Tibial nerve (tissue), 4 donors: ENCODE measurements around the gene CPNE4. TPM values are rescaled to one million over a fixed set of nuclear protein-coding genes. Genes with fewer than 3 reads are reported as not detected.

ENCODE experiments used
- DNase-seq, 2 donors: peaks; one replicate each; pipeline ENCODE4 v3.0.0-alpha.2; 2019; ENCODE audit warnings: low spot score in 2 of 2
- H3K27ac ChIP-seq, 4 donors: fragments of 200-600 bp; sonication (generic) in 3 of 4; one replicate each; pipeline ENCODE4 v1.5.1; 2017 to 2019; ENCODE audit warnings: mild to moderate bottlenecking in 1 of 4
- H3K27me3 ChIP-seq, 2 donors: fragments of 200-600 bp; sonication (generic) in 1 of 2; one replicate each; pipeline versions ENCODE4 v1.5.1 to v1.6.0; 2017 to 2019
- H3K36me3 ChIP-seq, 3 donors: fragments of 200-600 bp; sonication (generic); one replicate each; pipeline ENCODE4 v1.5.1; 2018 to 2019
- H3K4me1 ChIP-seq, 4 donors: fragments of 200-600 bp; sonication (generic) in 3 of 4; one replicate each; pipeline ENCODE4 v1.5.1; 2017 to 2019
- H3K4me3 ChIP-seq, 4 donors: fragments of 200-600 bp; sonication (generic) in 3 of 4; one replicate each; pipeline ENCODE4 v1.5.1; 2017 to 2019; ENCODE audit warnings: mild to moderate bottlenecking in 1 of 4, moderate library complexity in 1 of 4
- H3K9me3 ChIP-seq, 4 donors: fragments of 200-600 bp; sonication (generic) in 3 of 4; one replicate each; pipeline ENCODE4 v1.5.1; 2017 to 2019
- EP300 ChIP-seq, 2 donors: sonication (generic); formaldehyde crosslinking; IDR thresholded peaks; one replicate each; pipeline ENCODE4 v1.6.1; 2017; ENCODE audit warnings: antibody characterized with exemption in 2 of 2, mild to moderate bottlenecking in 1 of 2
- POLR2A ChIP-seq, 2 donors: fragments of 450-650 bp; IDR thresholded peaks; one replicate each; pipeline ENCODE4 v1.6.1; 2017; ENCODE audit warnings: antibody characterized with exemption in 2 of 2, mild to moderate bottlenecking in 2 of 2, moderate library complexity in 2 of 2
- WGBS, 2 donors: methylation state at CpG; one replicate each; pipeline ENCODE4 v1.1.5; 2018; 5-methylcytosine and 5-hydroxymethylcytosine counted together
- total RNA-seq, 4 donors: library from RNA; depleted of rRNA; stranded (reverse); fragments of >200 nt; gene quantifications; one replicate each; pipeline ENCODE4 v1.1.0, GENCODE V29; 2016
- TF ChIP-seq, protein P1 (sequence below), 5 experiments: fragments of 200-600 bp in 3 of 5; fragments of 450-650 bp in 2 of 5; sonication (generic) in 3 of 5; IDR thresholded peaks; one replicate each; pipeline ENCODE4 v1.5.1; 2016 to 2019; ENCODE audit warnings: antibody characterized with exemption in 5 of 5, mild to moderate bottlenecking in 3 of 5, moderate library complexity in 2 of 5

Gene CPNE4
- total RNA-seq, 4 donors from 2014 or later, result 0.20 TPM; not detected in 3

DNA sequence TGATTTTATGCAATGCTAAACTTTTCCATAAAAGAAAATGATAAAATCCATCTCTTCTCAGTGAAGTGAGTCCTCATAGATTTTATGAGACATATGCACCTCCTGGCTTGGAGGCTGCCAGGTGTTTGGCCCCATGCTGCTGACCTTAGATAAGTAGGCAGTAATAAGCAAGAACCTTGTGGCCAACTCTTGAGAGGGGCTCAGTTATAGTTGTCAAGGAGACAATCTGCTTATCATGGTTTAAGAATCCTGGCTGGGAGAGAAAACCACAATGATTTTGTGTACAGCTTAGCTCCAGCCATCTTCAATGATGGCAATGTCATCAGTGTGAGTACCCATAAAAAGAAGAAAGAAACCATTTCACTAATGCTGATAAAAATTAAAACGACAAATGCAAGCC is 252.1 kb downstream of the CPNE4 start:
- Histone ChIP-seq H3K36me3 (no peaks in the 10 kb centered on the region), H3K27me3 (no peaks in the 10 kb centered on the region), H3K4me3 (no peak overlapping the region), H3K9me3 (peaks cover 0 to 3% (median 0%) of the 10 kb centered on the region in 4 donors), H3K27ac (no peak overlapping the region), H3K4me1 (no peaks in the 10 kb centered on the region)
- 82 to 83% methylated on average over 1 of the region's 1 CpG for WGBS, 2 donors
- TF ChIP-seq, protein P1, sequence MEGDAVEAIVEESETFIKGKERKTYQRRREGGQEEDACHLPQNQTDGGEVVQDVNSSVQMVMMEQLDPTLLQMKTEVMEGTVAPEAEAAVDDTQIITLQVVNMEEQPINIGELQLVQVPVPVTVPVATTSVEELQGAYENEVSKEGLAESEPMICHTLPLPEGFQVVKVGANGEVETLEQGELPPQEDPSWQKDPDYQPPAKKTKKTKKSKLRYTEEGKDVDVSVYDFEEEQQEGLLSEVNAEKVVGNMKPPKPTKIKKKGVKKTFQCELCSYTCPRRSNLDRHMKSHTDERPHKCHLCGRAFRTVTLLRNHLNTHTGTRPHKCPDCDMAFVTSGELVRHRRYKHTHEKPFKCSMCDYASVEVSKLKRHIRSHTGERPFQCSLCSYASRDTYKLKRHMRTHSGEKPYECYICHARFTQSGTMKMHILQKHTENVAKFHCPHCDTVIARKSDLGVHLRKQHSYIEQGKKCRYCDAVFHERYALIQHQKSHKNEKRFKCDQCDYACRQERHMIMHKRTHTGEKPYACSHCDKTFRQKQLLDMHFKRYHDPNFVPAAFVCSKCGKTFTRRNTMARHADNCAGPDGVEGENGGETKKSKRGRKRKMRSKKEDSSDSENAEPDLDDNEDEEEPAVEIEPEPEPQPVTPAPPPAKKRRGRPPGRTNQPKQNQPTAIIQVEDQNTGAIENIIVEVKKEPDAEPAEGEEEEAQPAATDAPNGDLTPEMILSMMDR (IDR thresholded peaks at IDR 0.05), result no peak
- TF ChIP-seq EP300 (IDR thresholded peaks at IDR 0.05) (no peak), POLR2A (IDR thresholded peaks at IDR 0.05) (no peak)
- no peak for DNase-seq

DNA sequence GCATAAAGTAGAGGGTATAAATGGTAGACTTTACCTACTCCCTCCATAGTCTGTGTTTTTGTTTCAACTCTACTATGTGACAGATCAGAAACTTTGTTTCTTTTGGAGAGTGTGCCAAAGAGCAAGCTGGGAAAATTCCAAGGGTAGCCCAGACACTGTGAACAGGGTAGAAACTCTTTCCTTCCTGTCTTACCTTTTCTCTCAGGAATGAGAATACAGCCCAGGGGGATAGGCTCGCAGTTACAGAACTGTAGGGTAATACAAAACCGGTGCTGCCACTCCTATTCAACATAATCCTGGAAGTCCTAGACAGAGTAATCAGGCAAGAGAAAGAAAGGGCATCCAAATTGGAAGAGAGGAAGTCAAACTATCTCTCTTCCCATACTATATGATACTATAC is 256.3 kb downstream of the CPNE4 start:
- H3K27ac ChIP-seq, result no peak overlapping the region
- H3K27me3 ChIP-seq, result no peaks in the 10 kb centered on the region
- H3K9me3 ChIP-seq, result peaks cover 0 to 3% (median 0%) of the 10 kb centered on the region in 4 donors
- no peak overlapping the region for H3K4me3 ChIP-seq
- no peaks in the 10 kb centered on the region for H3K36me3 ChIP-seq
- H3K4me1 ChIP-seq, result no peaks in the 10 kb centered on the region
- no peak for DNase-seq
- TF ChIP-seq POLR2A (IDR thresholded peaks at IDR 0.05) (no peak), EP300 (IDR thresholded peaks at IDR 0.05) (no peak)
- TF ChIP-seq, protein P1 (IDR thresholded peaks at IDR 0.05), result no peak
- 79 to 81% methylated on average over 2 of the region's 2 CpGs for WGBS, 2 donors

DNA sequence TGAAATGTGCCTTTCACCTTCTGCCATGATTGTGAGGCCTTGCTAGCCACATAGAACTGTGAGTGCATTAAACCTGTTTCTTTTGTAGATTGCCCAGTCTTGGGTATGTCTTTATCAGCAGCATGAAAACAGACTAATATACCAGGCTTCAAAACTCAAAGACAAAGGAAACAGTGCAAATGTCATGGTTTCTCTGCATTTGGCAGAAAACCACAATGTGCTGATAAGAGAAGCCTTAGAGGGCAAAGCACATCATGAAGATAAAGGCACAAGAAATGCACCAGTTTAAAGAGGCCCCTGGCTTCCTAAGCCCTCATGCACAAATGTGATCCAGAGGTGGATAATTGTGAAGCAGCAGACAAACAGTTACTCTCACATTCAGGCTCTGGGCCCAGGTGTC is 259.2 kb downstream of the CPNE4 start:
- H3K9me3 ChIP-seq, result peaks cover 0 to 3% (median 0%) of the 10 kb centered on the region in 4 donors
- no peaks in the 10 kb centered on the region for H3K36me3 ChIP-seq
- H3K4me1 ChIP-seq, result no peaks in the 10 kb centered on the region
- H3K27me3 ChIP-seq, result no peaks in the 10 kb centered on the region
- DNase-seq, result no peak
- no peak overlapping the region for H3K4me3 ChIP-seq
- H3K27ac ChIP-seq, result no peak overlapping the region
- no peak for TF ChIP-seq POLR2A (IDR thresholded peaks at IDR 0.05)
- TF ChIP-seq EP300 (IDR thresholded peaks at IDR 0.05), result no peak
- TF ChIP-seq, protein P1 (IDR thresholded peaks at IDR 0.05), result no peak

DNA sequence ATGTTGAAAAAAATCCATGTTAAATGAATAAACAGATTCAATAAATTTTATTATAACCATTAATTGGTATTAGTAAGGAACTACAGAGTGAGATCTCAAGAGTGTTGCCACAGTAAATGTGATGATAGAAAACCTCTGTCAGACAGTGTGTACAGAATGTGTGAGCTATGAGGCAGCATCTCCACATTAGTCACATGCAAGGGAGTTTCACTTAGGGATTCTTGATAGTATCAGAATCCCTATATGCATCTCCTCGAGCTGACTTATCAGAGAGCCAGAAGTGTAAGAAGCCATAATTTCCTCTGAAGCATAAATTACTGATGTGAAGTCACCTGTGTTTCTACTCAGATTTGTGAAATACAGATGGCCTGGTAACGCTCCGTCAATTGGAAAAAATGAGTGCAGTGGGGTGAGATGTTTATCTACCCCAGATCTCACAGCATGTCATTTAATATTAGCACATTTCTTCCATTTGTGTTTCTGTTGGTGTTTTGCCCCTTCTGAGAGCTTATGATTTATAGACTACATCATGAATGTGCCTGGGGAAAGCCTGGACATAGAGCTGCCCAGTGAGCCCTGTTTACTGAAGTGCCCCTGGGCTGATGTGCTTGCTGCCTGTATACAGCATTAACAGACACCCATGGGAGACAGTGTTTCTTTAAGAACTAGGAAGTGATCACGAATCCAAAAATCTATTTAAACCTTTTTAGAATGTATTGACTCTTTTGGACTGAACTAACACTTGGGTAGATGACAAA is 262.4 kb downstream of the CPNE4 start:
- H3K27ac ChIP-seq, result no peak overlapping the region
- no peak overlapping the region for H3K4me3 ChIP-seq
- no peak for DNase-seq
- H3K4me1 ChIP-seq, result peaks cover 0 to 9% (median 0%) of the 10 kb centered on the region in 4 donors
- H3K36me3 ChIP-seq, result no peaks in the 10 kb centered on the region
- 67 to 75% methylated on average over 4 of the region's 4 CpGs for WGBS, 2 donors
- TF ChIP-seq, protein P1 (IDR thresholded peaks at IDR 0.05), result no peak
- TF ChIP-seq POLR2A (IDR thresholded peaks at IDR 0.05), result no peak
- no peak for TF ChIP-seq EP300 (IDR thresholded peaks at IDR 0.05)
- H3K27me3 ChIP-seq, result no peaks in the 10 kb centered on the region
- no peaks in the 10 kb centered on the region for H3K9me3 ChIP-seq

DNA sequence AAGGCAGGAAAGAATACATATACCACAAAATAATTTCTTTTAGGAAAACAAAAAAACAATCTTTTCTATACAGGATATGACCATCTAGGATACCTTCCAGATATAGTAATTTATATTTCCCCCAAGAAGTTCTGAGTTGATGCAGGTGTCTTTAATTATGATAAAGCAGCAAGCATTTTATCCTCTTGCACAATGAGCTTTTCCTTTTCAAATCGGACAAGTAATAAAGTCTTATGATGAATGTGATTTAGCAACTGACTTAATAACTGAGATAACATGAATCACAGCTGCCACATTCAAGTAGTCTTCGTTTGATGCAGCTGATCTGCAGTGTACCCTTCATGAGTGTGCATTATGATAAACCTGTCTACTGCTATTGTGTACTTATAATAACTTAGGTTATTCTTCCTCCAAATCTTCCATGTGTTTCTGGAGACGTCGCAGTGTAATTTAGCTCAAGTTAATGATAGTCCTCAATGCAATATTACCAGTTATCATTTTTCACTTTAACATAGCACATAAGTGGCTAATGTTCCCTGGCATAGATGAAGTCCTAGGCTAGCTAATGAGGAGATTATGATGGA is 271.7 kb downstream of the CPNE4 start:
- no peaks in the 10 kb centered on the region for H3K27me3 ChIP-seq
- WGBS, 2 donors, result 59 to 64% methylated on average over 4 of the region's 4 CpGs
- H3K4me3 ChIP-seq, result no peak overlapping the region
- peaks cover 0 to 5% (median 0%) of the 10 kb centered on the region in 4 donors for H3K4me1 ChIP-seq
- H3K36me3 ChIP-seq, result no peaks in the 10 kb centered on the region
- TF ChIP-seq POLR2A (IDR thresholded peaks at IDR 0.05) (no peak), EP300 (IDR thresholded peaks at IDR 0.05) (no peak)
- TF ChIP-seq, protein P1 (IDR thresholded peaks at IDR 0.05), result no peak
- H3K27ac ChIP-seq, result no peak overlapping the region
- H3K9me3 ChIP-seq, result peaks cover 0 to under 1% (median 0%) of the 10 kb centered on the region in 4 donors
- DNase-seq, result no peak
